ENCODE data around the gene DKK1.

DKK1 gene

GRCh38 chr10:52287866-52288265 is 26.2 kb upstream of the DKK1 start:
- no peak overlapping the region for H3K4me2 ChIP-seq (ENCODE audit: low read length)
- no peaks in the 10 kb centered on the region for H3K9me3 ChIP-seq (ENCODE audit: insufficient read depth, low read length)
- H3K79me2 ChIP-seq (ENCODE audit: low read length): no peaks in the 10 kb centered on the region
- H3K9ac ChIP-seq (ENCODE audit: low read length): no peak overlapping the region
- H4K20me1 ChIP-seq (ENCODE audit: insufficient read depth, low read length): no peaks in the 10 kb centered on the region
- no peaks in the 10 kb centered on the region for H3K27me3 ChIP-seq (ENCODE audit: low read depth, low read length)
- no peak overlapping the region for H3K27ac ChIP-seq (ENCODE audit: low read length)
- H3K4me1 ChIP-seq (ENCODE audit: low read length): peaks cover 31% of the 10 kb centered on the region
- H2AFZ ChIP-seq (ENCODE audit: low read depth, low read length): no peak overlapping the region
- peaks cover 4% of the 10 kb centered on the region for H3K36me3 ChIP-seq (replicated peaks; ENCODE audit: low read depth, low read length)
- no peak overlapping the region for H3K4me3 ChIP-seq (ENCODE audit: low read length)
- no peak for TF ChIP-seq CTCF (IDR thresholded peaks at IDR 0.05; ENCODE audit: low read depth, low read length)
- no peak for TF ChIP-seq EZH2phosphoT487 (IDR thresholded peaks at IDR 0.05; ENCODE audit: low read depth)

- Histone ChIP-seq H3K9me3 (ENCODE audit: insufficient read depth, low read length) (no peaks in the 10 kb centered on the region), H3K4me3 (ENCODE audit: low read length) (no peak overlapping the region), H3K4me1 (ENCODE audit: low read length) (no peaks in the 10 kb centered on the region), H2AFZ (ENCODE audit: low read depth, low read length) (no peak overlapping the region), H3K79me2 (ENCODE audit: low read length) (no peaks in the 10 kb centered on the region), H3K9ac (ENCODE audit: low read length) (no peak overlapping the region), H4K20me1 (ENCODE audit: insufficient read depth, low read length) (no peaks in the 10 kb centered on the region), H3K36me3 (replicated peaks; ENCODE audit: low read depth, low read length) (no peaks in the 10 kb centered on the region), H3K27ac (ENCODE audit: low read length) (no peak overlapping the region), H3K4me2 (ENCODE audit: low read length) (no peak overlapping the region), H3K27me3 (ENCODE audit: low read depth, low read length) (no peaks in the 10 kb centered on the region)
- TF ChIP-seq CTCF (IDR thresholded peaks at IDR 0.05; ENCODE audit: low read depth, low read length): no peak
- no peak for TF ChIP-seq EZH2phosphoT487 (IDR thresholded peaks at IDR 0.05; ENCODE audit: low read depth)
These were observed 16.3 kb upstream of the DKK1 start for GRCh38 chr10:52297747-52298146.

- no peaks in the 10 kb centered on the region for H3K79me2 ChIP-seq (ENCODE audit: low read length)
- no peaks in the 10 kb centered on the region for H4K20me1 ChIP-seq (ENCODE audit: insufficient read depth, low read length)
- H3K36me3 ChIP-seq (replicated peaks; ENCODE audit: low read depth, low read length): no peaks in the 10 kb centered on the region
- no peaks in the 10 kb centered on the region for H3K4me1 ChIP-seq (ENCODE audit: low read length)
- no peak overlapping the region for H3K9ac ChIP-seq (ENCODE audit: low read length)
- no peak overlapping the region for H3K4me3 ChIP-seq (ENCODE audit: low read length)
- no peak overlapping the region for H2AFZ ChIP-seq (ENCODE audit: low read depth, low read length)
- H3K27ac ChIP-seq (ENCODE audit: low read length): no peak overlapping the region
- no peaks in the 10 kb centered on the region for H3K9me3 ChIP-seq (ENCODE audit: insufficient read depth, low read length)
- no peaks in the 10 kb centered on the region for H3K27me3 ChIP-seq (ENCODE audit: low read depth, low read length)
- TF ChIP-seq CTCF (IDR thresholded peaks at IDR 0.05; ENCODE audit: low read depth, low read length) (no peak), EZH2phosphoT487 (IDR thresholded peaks at IDR 0.05; ENCODE audit: low read depth) (no peak)
- H3K4me2 ChIP-seq (ENCODE audit: low read length): no peak overlapping the region
These were observed 13.3 kb upstream of the DKK1 start for GRCh38 chr10:52300599-52301277.

- peak; percentile 53 for TF ChIP-seq CTCF (IDR thresholded peaks at IDR 0.05; ENCODE audit: low read depth, low read length)
- TF ChIP-seq EZH2phosphoT487 (IDR thresholded peaks at IDR 0.05; ENCODE audit: low read depth): no peak
- H3K27ac ChIP-seq (ENCODE audit: low read length): no peak overlapping the region
- H3K4me2 ChIP-seq (ENCODE audit: low read length): peak overlapping the region; percentile 58
- no peaks in the 10 kb centered on the region for H3K36me3 ChIP-seq (replicated peaks; ENCODE audit: low read depth, low read length)
- H3K27me3 ChIP-seq (ENCODE audit: low read depth, low read length): no peaks in the 10 kb centered on the region
- H3K4me1 ChIP-seq (ENCODE audit: low read length): no peaks in the 10 kb centered on the region
- no peak overlapping the region for H3K9ac ChIP-seq (ENCODE audit: low read length)
- no peaks in the 10 kb centered on the region for H3K9me3 ChIP-seq (ENCODE audit: insufficient read depth, low read length)
- no peaks in the 10 kb centered on the region for H3K79me2 ChIP-seq (ENCODE audit: low read length)
- no peaks in the 10 kb centered on the region for H4K20me1 ChIP-seq (ENCODE audit: insufficient read depth, low read length)
- H3K4me3 ChIP-seq (ENCODE audit: low read length): peak overlapping the region; percentile 61
- H2AFZ ChIP-seq (ENCODE audit: low read depth, low read length): 0 out of 2 replicates have a peak overlapping the region, but pooled peaks have one; percentile 53
These were observed 5.6 kb upstream of the DKK1 start for GRCh38 chr10:52308251-52309031.
